ENCODE results near the gene LDB2.

The LDB2 gene

DNA sequence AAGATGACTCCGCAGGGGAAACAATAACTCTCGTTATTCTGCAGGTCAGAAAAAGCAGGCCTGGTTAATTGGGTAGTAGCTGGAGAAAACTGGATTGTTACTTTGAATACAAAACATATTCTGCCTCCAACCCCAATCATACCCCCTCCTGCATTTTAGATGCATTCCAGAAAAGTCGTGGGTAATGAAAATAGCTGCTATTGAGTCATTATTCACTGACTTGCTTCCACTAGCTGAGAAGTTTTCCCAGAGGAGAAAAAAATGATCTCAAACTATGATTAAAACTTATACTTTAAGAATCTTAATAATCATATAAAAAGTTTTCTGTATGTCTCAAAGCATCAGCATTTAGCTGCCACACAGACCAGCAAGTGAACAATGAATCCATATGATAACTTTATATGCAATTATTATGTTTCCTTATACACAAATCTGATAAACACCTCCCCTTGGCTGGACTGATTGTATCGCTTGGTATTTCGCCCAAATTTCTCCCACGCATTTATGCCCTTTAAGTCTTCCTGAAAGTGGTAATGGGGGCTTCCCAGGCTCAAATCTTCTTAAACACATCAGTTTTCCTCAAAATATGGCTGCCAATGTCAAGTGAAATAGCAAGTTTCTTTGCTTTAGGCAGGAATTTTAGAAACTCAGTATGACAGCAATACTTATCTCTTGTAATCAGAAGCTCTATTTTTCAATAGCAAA lies 181.0 kb downstream of the LDB2 start:
- no peak for DNase-seq

- DNase-seq = no peak
Observed at GRCh38 chr4:16715482-16715881, 183.0 kb downstream of the LDB2 start.

GRCh38 chr4:16714191-16714590 lies 184.3 kb downstream of the LDB2 start:
- DNase-seq = no peak

GRCh38 chr4:16713696-16714095 lies 184.7 kb downstream of the LDB2 start:
- no peak for DNase-seq

GRCh38 chr4:16713271-16713670 lies 185.2 kb downstream of the LDB2 start:
- DNase-seq = no peak

- no peak for DNase-seq
Observed at GRCh38 chr4:16710198-16710597, 188.2 kb downstream of the LDB2 start.

- DNase-seq = no peak
Observed at GRCh38 chr4:16707874-16708273, 190.6 kb downstream of the LDB2 start.

DNA sequence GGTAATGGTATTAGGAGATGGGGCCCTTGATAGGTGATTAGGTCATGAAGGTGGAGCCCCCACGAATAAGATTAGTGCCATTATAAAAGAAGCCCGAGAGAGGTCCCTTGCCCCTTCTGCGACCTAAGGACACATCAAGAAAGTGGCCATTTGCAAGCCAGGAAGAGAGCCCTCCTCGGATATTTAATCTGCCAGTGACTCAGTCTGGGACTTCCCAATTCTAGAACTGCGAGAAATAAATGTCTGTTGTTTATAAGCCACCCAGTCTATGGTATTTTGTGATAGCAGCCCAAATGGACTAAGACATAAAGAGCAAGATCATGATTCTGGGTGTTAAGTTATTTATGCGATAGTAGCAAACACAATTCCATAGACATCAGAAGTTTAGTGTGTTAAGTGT lies 192.2 kb downstream of the LDB2 start:
- DNase-seq = no peak

DNA sequence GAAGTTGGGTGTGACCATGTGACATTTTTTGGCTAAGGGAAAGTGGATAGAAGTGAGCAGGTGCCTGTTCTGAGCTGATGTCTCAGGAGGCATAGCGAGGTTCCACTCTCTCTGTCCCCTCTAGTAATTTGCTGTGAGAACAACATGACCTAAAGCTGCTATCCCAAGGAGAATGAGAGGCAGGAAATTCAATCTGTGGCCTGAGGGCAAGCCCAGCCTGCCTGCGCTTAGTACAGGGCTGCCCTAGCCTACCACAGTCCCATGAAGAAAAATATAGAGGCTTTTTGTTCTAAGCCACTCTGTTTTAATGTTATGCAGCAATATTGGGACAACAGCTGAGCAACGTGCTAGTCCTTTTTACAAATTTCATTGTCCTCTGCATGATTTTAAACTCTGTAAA lies 193.1 kb downstream of the LDB2 start:
- no peak for DNase-seq

DNA sequence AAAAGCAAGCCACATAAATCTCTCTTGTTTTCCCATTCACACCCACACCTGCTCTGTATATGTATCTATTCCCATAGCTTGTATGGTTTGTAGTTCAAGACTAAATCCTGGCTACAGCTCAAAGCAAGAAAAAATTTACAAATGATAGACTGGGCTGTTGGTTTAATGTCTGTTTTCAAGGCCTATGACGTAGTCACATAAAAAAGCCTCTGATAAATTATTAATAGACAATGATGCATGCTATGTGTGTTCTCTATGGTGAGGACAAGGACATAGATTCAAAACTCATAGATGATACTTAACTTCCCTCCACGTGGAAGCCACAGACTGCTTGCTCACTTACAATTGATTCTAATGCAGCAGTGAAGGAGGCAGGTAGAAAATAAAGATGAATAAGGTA lies 194.0 kb downstream of the LDB2 start:
- no peak for DNase-seq

- no peak for DNase-seq
Observed at GRCh38 chr4:16695896-16696295, 202.5 kb downstream of the LDB2 start.

- DNase-seq = no peak
Observed at GRCh38 chr4:16694884-16695276, 203.6 kb downstream of the LDB2 start.

- no peak for DNase-seq
Observed at GRCh38 chr4:16694173-16694883, 204.1 kb downstream of the LDB2 start.

- DNase-seq = no peak
Observed at GRCh38 chr4:16693641-16694040, 204.8 kb downstream of the LDB2 start.

GRCh38 chr4:16692961-16693506 lies 205.4 kb downstream of the LDB2 start:
- DNase-seq = peak in 1 of 14 donors; percentile 5

DNA sequence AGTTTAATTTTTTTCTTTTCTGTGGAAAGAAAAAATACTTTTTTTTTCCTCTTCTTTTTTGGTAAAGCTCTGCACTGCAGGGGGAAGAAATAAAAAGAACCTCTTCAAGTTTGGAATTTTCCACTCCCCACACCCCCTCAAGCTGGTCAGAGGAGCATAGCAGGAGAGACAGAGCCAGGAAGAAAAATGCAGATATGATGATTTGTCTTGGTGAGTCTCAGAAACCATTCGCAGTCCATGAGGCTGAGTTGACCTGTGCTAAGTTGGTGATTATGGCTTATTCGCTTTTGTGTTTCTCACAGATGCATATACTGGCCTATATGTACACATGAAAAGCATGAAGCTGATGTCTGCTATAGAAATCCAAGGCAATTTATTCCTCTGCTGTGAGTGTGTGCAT lies 205.9 kb downstream of the LDB2 start:
- DNase-seq = no peak

DNA sequence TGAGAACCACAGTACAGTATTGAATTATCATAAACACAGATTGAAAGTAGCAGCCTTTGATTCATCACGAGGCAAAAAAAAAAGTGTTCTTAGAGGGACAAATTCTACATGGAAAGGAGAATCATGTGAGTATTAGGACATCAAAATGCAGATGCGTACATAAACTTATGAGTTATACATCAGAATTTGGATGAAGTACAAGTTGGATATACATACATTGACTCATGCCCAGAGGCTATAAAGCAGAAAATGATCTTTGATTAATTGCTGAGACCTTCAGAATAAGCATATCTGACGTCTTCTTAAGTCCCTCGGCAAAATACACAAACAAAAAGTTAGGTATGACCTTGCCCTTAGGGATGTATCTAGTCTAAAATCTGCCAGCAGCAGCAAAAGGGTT lies 206.4 kb downstream of the LDB2 start:
- no peak for DNase-seq

DNA sequence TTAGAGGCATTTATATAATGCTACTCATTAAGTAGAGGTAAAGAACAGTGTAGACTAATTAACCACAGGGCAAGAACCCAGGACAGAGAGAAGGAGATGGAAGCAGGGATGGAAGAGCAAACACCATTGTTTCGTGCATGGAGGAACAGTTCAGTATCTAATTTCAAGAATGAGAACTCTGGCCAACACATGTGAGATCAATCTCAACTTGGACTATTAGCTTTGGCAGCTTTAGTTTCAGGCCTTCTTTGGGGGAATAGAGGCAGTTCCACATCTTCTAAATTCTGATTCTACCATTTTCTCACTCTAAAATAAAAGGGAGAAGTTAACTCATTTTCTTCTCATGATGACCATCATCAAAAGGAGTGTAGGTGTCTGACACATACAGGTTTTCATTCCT lies 207.0 kb downstream of the LDB2 start:
- no peak for DNase-seq

DNA sequence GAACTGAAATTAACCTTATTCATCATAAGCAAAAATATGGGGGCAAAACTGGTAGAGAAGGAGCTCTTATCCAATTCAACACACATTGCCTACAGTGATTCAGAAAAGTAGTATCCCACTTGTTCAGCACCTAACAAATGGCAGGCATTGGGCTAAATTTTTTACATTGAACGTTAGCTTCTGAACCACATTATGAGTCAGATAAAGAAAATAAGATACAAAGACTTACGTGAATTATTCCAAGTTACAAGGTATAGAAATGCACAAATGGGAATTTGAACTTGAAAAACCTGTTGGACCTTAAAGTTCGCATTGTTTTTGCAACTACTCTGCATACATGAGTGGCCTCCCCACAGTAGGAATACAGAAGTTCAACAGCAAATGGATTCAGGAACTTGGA lies 210.6 kb downstream of the LDB2 start:
- no peak for DNase-seq

DNA sequence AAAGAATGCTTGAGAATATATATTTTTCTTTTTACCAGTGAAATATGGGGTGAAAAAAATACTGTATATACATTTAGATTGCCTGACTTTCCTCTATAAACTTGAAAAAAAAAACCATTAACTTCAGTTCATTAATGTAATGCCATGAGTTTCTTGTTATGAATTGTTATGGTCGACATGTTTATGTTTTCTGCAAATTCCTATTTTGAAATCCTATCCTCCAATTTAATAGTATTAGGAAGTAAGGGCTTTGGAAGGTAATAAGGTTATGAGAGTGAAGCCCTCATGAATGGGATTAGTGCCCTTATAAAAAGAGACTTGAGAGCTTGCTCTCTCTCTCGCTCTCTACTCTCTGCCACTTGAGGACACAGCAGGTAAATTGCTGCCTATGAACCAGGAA lies 211.4 kb downstream of the LDB2 start:
- DNase-seq = no peak

GRCh38 chr4:16686195-16686594 lies 212.2 kb downstream of the LDB2 start:
- DNase-seq = no peak

DNA sequence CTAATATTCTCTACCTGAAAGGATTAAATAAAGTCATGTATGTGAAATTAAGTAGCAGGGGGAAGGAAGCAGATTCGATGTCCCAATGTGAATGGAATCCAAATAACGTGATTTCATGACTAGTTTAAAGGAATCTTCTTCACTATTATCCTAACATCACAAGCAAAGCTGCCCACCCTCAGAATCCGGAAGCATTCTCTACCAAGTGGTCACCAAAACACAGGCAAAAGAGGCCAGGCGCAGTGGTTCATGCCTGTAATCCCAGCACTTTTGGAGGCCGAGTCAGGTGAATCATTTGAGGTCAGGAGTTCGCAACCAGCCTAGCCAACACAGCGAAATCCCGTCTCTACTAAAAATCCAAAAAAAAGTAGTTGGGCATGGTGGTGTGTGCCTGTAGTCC lies 212.9 kb downstream of the LDB2 start:
- DNase-seq = no peak

DNA sequence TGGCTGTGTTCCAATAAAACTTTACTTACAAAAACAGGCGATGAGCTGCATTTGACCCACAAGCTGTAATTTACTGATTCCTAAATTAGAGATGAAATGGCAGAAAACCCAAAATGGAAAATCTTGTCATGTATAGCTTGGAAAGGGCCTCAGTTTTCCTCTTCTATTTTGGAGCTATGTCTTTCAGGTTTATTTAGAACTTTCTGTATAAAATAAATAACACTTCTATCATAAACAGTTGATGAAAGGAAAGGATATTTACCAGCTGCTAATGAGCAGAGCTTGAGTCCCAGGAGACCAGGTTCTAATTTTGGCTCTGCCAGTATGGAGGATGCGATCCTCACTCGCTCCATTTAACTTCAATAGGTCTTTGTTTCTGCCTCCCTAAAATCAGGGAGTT lies 213.5 kb downstream of the LDB2 start:
- no peak for DNase-seq

DNA sequence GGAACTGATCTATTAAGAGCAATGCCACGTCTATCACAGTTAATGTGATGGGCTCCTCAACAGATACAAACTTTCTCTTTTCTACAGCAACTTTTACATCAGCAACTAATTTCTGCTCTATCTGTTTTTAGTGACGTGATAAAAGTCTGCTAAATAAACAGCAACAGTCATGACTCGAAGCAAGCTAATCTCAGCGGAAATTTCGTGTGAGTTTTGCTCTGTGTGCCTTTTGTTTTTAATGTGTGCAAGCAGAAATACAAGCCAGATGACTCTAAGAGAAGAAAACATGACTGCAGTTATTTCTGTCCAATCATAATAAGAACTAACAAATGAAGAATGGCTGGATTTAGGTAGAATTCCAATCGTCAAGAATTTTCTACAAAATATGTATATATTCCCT lies 214.3 kb downstream of the LDB2 start:
- DNase-seq = no peak
